H1 (cell line): ENCODE results near the gene PPM1L. TPM values are rescaled to one million over a fixed set of nuclear protein-coding genes. Genes with fewer than 3 reads are reported as not detected.

Source experiments
- CTCF ChIA-PET: fragments of 300-600 bp; sonication (Branson Sonifier 250); formaldehyde crosslinking; loops from one replicate; lab custom pipeline; 2021; ENCODE audit not compliant: partially characterized antibody; lab: Charles Lee
- POLR2A ChIA-PET: fragments of 300-600 bp; sonication (Branson Sonifier 250); formaldehyde crosslinking; loops from one replicate; lab custom pipeline; 2021; ENCODE audit warnings: inconsistent platforms; ENCODE audit not compliant: partially characterized antibody; lab: Charles Lee
- DNase-seq, 2 experiments: peaks; one replicate each; pipeline versions ENCODE4 v3.0.0 to v3.0.0-alpha.2; 2010 to 2022; ENCODE audit warnings: low spot score in 2 of 2, low read depth in 1 of 2, mixed read lengths in 1 of 2
- FAIRE-seq: peaks from 2 replicates; lab custom pipeline; 2011; peaks lifted over from hg19 to GRCh38; lab: Jason Lieb, UNC
- H2AFZ ChIP-seq: 2 replicates; pipeline ENCODE4 v1.8.1; 2012; ENCODE audit warnings: low read length, inconsistent platforms
- H2AK5ac ChIP-seq: 2 replicates; pipeline ENCODE4 v1.6.1; 2013; ENCODE audit warnings: low read depth, low read length
- H2BK120ac ChIP-seq: replicated peaks from 2 replicates; pipeline ENCODE3; 2013; ENCODE audit warnings: low read depth, low read length, inconsistent platforms
- H2BK12ac ChIP-seq: 2 replicates; pipeline ENCODE4 v1.6.1; 2013; ENCODE audit warnings: low read depth, low read length
- H2BK15ac ChIP-seq: 2 replicates; pipeline ENCODE4 v1.6.1; 2013; ENCODE audit warnings: low read length
- H2BK20ac ChIP-seq: 2 replicates; pipeline ENCODE4 v1.6.1; 2013; ENCODE audit warnings: low read length
- H2BK5ac ChIP-seq: 2 replicates; pipeline ENCODE4 v1.6.1; 2013; ENCODE audit warnings: low read depth, low read length
- H3K14ac ChIP-seq: 2 replicates; pipeline ENCODE4 v1.6.1; 2013; ENCODE audit warnings: inconsistent platforms; ENCODE audit not compliant: insufficient read length
- H3K18ac ChIP-seq: 2 replicates; pipeline ENCODE4 v1.6.1; 2013; ENCODE audit warnings: low read length; ENCODE audit errors: extremely low read depth
- H3K23ac ChIP-seq: 2 replicates; pipeline ENCODE4 v1.6.1; 2013; ENCODE audit warnings: inconsistent platforms; ENCODE audit not compliant: insufficient read length
- H3K23me2 ChIP-seq: 2 replicates; pipeline ENCODE4 v1.6.1; 2013; ENCODE audit warnings: low read depth, low read length
- H3K27ac ChIP-seq: 2 replicates; pipeline ENCODE4 v1.6.1; 2011; ENCODE audit warnings: low read depth, low read length, inconsistent platforms
- H3K27me3 ChIP-seq, 4 experiments: replicated peaks in 1 of 4; 1 replicate in 1 of 4; 2 replicates in 3 of 4; pipeline versions ENCODE4 v1.6.1 to v1.8.1; 2011 to 2013; ENCODE audit warnings: low read length in 3 of 4, mild to moderate bottlenecking in 3 of 4, inconsistent platforms in 2 of 4, mixed read lengths in 2 of 4, moderate library complexity in 1 of 4; ENCODE audit not compliant: control insufficient read depth in 3 of 4, insufficient read depth in 3 of 4; ENCODE audit errors: extremely low read depth in 1 of 4
- H3K36me3 ChIP-seq, 4 experiments: 2 replicates each; pipeline versions ENCODE4 v1.6.1 to v1.8.1; 2011 to 2013; ENCODE audit warnings: mild to moderate bottlenecking in 4 of 4, low read length in 3 of 4, moderate library complexity in 2 of 4, control low read depth in 1 of 4, inconsistent platforms in 1 of 4; ENCODE audit not compliant: insufficient read depth in 4 of 4, control insufficient read depth in 2 of 4
- H3K4ac ChIP-seq: replicated peaks from 2 replicates; pipeline ENCODE3; 2013; ENCODE audit warnings: low read length, low read depth, mixed read lengths, inconsistent platforms; ENCODE audit not compliant: insufficient read length
- H3K4me1 ChIP-seq, 4 experiments: replicated peaks in 1 of 4; 1 replicate in 1 of 4; 2 replicates in 3 of 4; pipeline versions ENCODE4 v1.6.1 to v1.8.1; 2011 to 2013; ENCODE audit warnings: low read length in 3 of 4, inconsistent platforms in 2 of 4, mixed read lengths in 1 of 4; ENCODE audit not compliant: insufficient read depth in 4 of 4, control insufficient read depth in 3 of 4
- H3K4me2 ChIP-seq, 2 experiments: 2 replicates each; pipeline versions ENCODE4 v1.6.1 to v1.8.1; 2011 to 2013; ENCODE audit warnings: low read depth in 2 of 2, low read length in 2 of 2, control low read depth in 1 of 2, inconsistent platforms in 1 of 2, mild to moderate bottlenecking in 1 of 2; ENCODE audit not compliant: insufficient read depth in 1 of 2
- H3K4me3 ChIP-seq, 4 experiments: fragments of 200-600, 300-600 bp in 1 of 4; sonication (generic), shearing (Covaris generic), sonication (Bioruptor Twin) in 1 of 4; 2 replicates each; pipeline versions ENCODE4 v1.5.1 to v1.8.1; 2011 to 2016; ENCODE audit warnings: low read length in 4 of 4, low read depth in 3 of 4, control low read depth in 2 of 4, inconsistent platforms in 2 of 4, mild to moderate bottlenecking in 2 of 4, mixed read lengths in 1 of 4, moderate library complexity in 1 of 4; ENCODE audit not compliant: insufficient read depth in 2 of 4; ENCODE audit errors: extremely low read depth in 1 of 4
- H3K56ac ChIP-seq: replicated peaks from 2 replicates; pipeline ENCODE3; 2013; ENCODE audit warnings: low read depth, mild to moderate bottlenecking, mixed read lengths, low read length, inconsistent platforms; ENCODE audit not compliant: insufficient read length
- H3K79me1 ChIP-seq: 2 replicates; pipeline ENCODE4 v1.6.1; 2013; ENCODE audit warnings: low read depth, low read length, control low read depth
- H3K79me2 ChIP-seq, 2 experiments: 2 replicates each; pipeline versions ENCODE4 v1.6.1 to v1.8.1; 2012 to 2013; ENCODE audit warnings: low read length in 2 of 2, mild to moderate bottlenecking in 2 of 2, inconsistent platforms in 1 of 2; ENCODE audit not compliant: insufficient read depth in 2 of 2, control insufficient read depth in 1 of 2
- H3K9ac ChIP-seq, 4 experiments: replicated peaks in 1 of 4; 1 replicate in 1 of 4; 2 replicates in 3 of 4; pipeline versions ENCODE4 v1.6.1 to v1.8.1; 2011 to 2013; ENCODE audit warnings: low read depth in 3 of 4, low read length in 3 of 4, control low read depth in 2 of 4, mild to moderate bottlenecking in 2 of 4, moderate library complexity in 2 of 4, inconsistent platforms in 1 of 4; ENCODE audit errors: extremely low read depth in 1 of 4
- H3K9me3 ChIP-seq, 2 experiments: 2 replicates each; pipeline versions ENCODE4 v1.6.1 to v1.8.1; 2012 to 2013; ENCODE audit warnings: mild to moderate bottlenecking in 2 of 2, moderate library complexity in 2 of 2, control low read depth in 1 of 2, inconsistent platforms in 1 of 2, low read depth in 1 of 2, low read length in 1 of 2, mixed read lengths in 1 of 2; ENCODE audit not compliant: insufficient read depth in 2 of 2
- H4K20me1 ChIP-seq, 2 experiments: replicated peaks in 1 of 2; 2 replicates each; pipeline versions ENCODE3 to v1.8.1; 2011 to 2013; ENCODE audit warnings: inconsistent platforms in 2 of 2, low read length in 2 of 2, mild to moderate bottlenecking in 1 of 2; ENCODE audit not compliant: insufficient read depth in 2 of 2, control insufficient read depth in 1 of 2
- H4K5ac ChIP-seq: 2 replicates; pipeline ENCODE4 v1.6.1; 2013; ENCODE audit warnings: low read length, low read depth, mixed read lengths, inconsistent platforms; ENCODE audit not compliant: insufficient read length
- H4K8ac ChIP-seq: 2 replicates; pipeline ENCODE4 v1.8.0; 2013; ENCODE audit warnings: mild to moderate bottlenecking, moderate library complexity, low read length, inconsistent platforms; ENCODE audit not compliant: insufficient read depth; ENCODE audit errors: extremely low read depth
- H4K91ac ChIP-seq: replicated peaks from 2 replicates; pipeline ENCODE3; 2013; ENCODE audit warnings: low read length, mixed read lengths, inconsistent platforms; ENCODE audit not compliant: insufficient read length
- CREB1 ChIP-seq: IDR thresholded peaks from 2 replicates; pipeline ENCODE4 v1.6.1; 2012; ENCODE audit warnings: inconsistent platforms
- RAD21 ChIP-seq, 2 experiments: IDR thresholded peaks in 1 of 2; conservative IDR thresholded peaks in 1 of 2; 2 replicates each; pipeline ENCODE4 v1.6.1; 2011; ENCODE audit warnings: low read depth in 2 of 2, low read length in 2 of 2, improper control_type of control experiment in 1 of 2, inconsistent platforms in 1 of 2, mild to moderate bottlenecking in 1 of 2, moderate library complexity in 1 of 2
- WGBS, 2 experiments: shearing (Covaris generic) in 1 of 2; methylation state at CpG; one replicate each; pipeline versions ENCODE4 v1.1.6 to v1.1.7; 2013 to 2015; ENCODE audit warnings: low lambda C conversion rate in 2 of 2, mixed read lengths in 2 of 2, inconsistent platforms in 1 of 2, low coverage in 1 of 2, missing lambda C conversion rate in 1 of 2; ENCODE audit not compliant: insufficient replicate concordance in 2 of 2, insufficient coverage in 1 of 2, insufficient read length in 1 of 2; ENCODE audit errors: extremely low coverage in 1 of 2, missing lambda C conversion rate in 1 of 2; 5-methylcytosine and 5-hydroxymethylcytosine counted together
- polyA plus RNA-seq, 7 experiments: library from polyadenylated mRNA; depleted of rRNA in 3 of 7; stranded (reverse) in 5 of 7; unstranded in 2 of 7; fragments of >200 nt in 5 of 7; fragments of 200-250 nt in 2 of 7; gene quantifications; 1 replicate in 5 of 7; 2 replicates in 1 of 7; 4 replicates in 1 of 7; pipeline versions ENCODE4 v1.2.1 to v1.2.3, GENCODE V29; 2011 to 2013; ENCODE audit warnings: missing spikeins in 2 of 7, mixed read lengths in 2 of 7
- total RNA-seq: library from RNA; stranded (reverse); fragmentation: NEBNext Ultra II Directional; extraction: Animal tissue kit (Norgen Biotek cat#: 25700); gene quantifications from 2 replicates; pipeline ENCODE4 v1.2.1, GENCODE V29; 2021

The PPM1L gene
- total and polyA plus RNA-seq, 2 of the 8 experiments (the other 6 are each of a cell fraction or from before 2014, with no cell fraction given): 2.8 to 18.1 TPM

GRCh38 chr3:160945336-160945735 is 189.3 kb downstream of the PPM1L start:
- no peak overlapping the region for H3K9ac ChIP-seq
- H3K79me2 ChIP-seq: no peaks in the 10 kb centered on the region
- no peak overlapping the region for H3K4me2 ChIP-seq
- no peak overlapping the region for H2BK15ac ChIP-seq
- DNase-seq (no peak), FAIRE-seq (no peak)
- 88% methylated on average over 2 of the region's 2 CpGs; no CpG with 5 or more reads in 1 of the 2 experiments for WGBS, 2 experiments
- H3K4me3 ChIP-seq: no peak overlapping the region
- no peak overlapping the region for H3K14ac ChIP-seq
- H3K36me3 ChIP-seq: no peaks in the 10 kb centered on the region
- no peak overlapping the region for H3K23ac ChIP-seq
- no peak overlapping the region for H2AK5ac ChIP-seq
- H3K23me2 ChIP-seq: no peaks in the 10 kb centered on the region
- no peak overlapping the region for H2BK20ac ChIP-seq
- no peak overlapping the region for H3K27ac ChIP-seq
- H4K5ac ChIP-seq: no peak overlapping the region
- peaks cover 0 to 4% (median 0%) of the 10 kb centered on the region in 4 experiments; a peak in 1 of 7 replicates for H3K4me1 ChIP-seq
- no peaks in the 10 kb centered on the region for H3K27me3 ChIP-seq
- H3K4ac ChIP-seq: no peak overlapping the region
- ChIA-PET CTCF (interaction anchor here (1.0 to 5.6 kb wide), 3 partner anchors 11 to 378 kb away, joined by 3 to 47 read pairs (median 15); no protein-coding TSS in a partner anchor), POLR2A (interaction anchor here (0.7 kb wide), 1 partner anchor 1217 kb away, joined by 3 read pairs; no protein-coding TSS in a partner anchor)
- no peak overlapping the region for H4K8ac ChIP-seq
- H4K91ac ChIP-seq: no peak overlapping the region
- no peak overlapping the region for H2BK120ac ChIP-seq
- no peaks in the 10 kb centered on the region for H4K20me1 ChIP-seq
- no peak overlapping the region for H2BK5ac ChIP-seq
- H3K79me1 ChIP-seq: no peaks in the 10 kb centered on the region
- H2BK12ac ChIP-seq: no peak overlapping the region
- no peak overlapping the region for H3K56ac ChIP-seq
- no peak overlapping the region for H3K18ac ChIP-seq
- peaks cover 4 to 5% of the 10 kb centered on the region in 2 experiments; a peak in 2 of 4 replicates for H3K9me3 ChIP-seq
- H2AFZ ChIP-seq: no peak overlapping the region
- TF ChIP-seq CREB1 (no peak), RAD21 (IDR thresholded peaks at IDR 0.05 in 1 of 2, conservative IDR thresholded peaks at IDR 0.05 in 1 of 2; ENCODE audit: low read depth in 2 of 2, low read length in 2 of 2) (no peak)
